HG02798 (cell line): ENCODE data around the gene CAB39.
"Not testable (repeated sequence)": the region's sequence is repeated elsewhere in the genome, so short reads cannot be mapped to it uniquely, and the experiment has no call there.

Experiments
- ATAC-seq: cut with Tn5 transposase; IDR thresholded peaks from one replicate; pipeline ENCODE4 v1.9.1; 2021; ENCODE audit warnings: mild to moderate bottlenecking; ENCODE audit not compliant: unreplicated experiment, poor library complexity

Gene CAB39

DNA sequence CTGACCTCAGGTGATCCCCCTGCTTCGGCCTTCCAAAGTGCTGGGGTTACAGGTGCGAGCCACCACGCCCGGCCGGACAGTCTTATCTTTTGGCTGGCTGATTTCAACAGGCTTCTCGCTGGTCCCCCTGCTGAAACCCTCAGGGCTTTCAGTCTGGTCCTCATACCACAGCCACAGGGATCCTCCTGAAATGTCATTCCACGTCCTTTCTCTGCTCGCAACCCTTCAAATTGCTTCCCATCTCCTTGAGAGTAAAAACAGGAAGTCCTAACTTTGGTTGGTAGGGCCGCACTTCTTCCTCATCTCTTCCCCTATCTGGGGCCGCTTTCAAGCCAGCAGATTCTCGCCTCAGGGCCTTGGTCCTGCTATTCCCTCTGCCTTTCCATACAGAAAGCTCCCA is 1.4 kb upstream of the CAB39 start:
- no peak for ATAC-seq

- ATAC-seq, result peak; percentile 11
Observed at GRCh38 chr2:230713331-230714135, 891 bp downstream of the CAB39 start.

DNA sequence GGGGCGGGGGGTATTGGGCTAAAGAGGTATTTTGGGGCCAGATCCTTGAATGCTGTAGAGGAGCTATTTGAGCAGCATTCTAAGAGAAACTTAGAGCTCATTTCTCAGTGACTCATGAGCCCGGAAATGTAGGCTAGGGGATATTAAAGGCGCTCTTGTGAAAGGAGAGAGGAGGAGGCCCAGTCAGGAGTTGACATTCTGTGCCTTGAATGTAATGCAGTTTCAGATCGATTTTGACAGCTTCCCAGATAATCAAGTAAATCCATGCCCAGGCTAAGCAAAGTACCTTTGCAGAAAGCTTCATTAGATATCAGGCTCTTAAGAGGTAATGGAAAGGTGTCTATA is 1.5 kb downstream of the CAB39 start:
- ATAC-seq, result no peak

DNA sequence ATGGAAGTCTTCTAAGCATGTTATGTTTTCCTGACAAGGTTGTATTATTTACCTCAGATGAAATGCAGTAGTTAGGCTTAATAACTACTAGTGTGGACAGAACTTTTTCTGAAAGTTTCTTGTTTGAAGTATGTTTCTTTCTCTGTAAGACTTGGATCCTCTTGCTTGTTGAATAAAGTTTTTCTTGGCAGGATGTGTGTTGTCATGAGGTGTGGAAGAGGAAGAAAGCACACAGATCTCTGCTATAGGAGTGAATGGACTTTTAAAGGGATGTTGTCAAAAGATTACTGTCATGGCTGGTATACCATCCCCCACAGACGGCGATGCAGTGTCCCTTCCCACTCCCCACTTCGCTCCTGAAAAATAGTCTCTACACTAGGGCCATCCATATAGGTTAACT is 2.6 kb downstream of the CAB39 start:
- ATAC-seq, result no peak

- ATAC-seq, result no peak
Observed at GRCh38 chr2:230716588-230716987, 3.9 kb downstream of the CAB39 start.

- no peak for ATAC-seq
Observed at GRCh38 chr2:230717600-230717999, 5.0 kb downstream of the CAB39 start.

GRCh38 chr2:230719340-230719739 is 6.7 kb downstream of the CAB39 start:
- ATAC-seq, result no peak

DNA sequence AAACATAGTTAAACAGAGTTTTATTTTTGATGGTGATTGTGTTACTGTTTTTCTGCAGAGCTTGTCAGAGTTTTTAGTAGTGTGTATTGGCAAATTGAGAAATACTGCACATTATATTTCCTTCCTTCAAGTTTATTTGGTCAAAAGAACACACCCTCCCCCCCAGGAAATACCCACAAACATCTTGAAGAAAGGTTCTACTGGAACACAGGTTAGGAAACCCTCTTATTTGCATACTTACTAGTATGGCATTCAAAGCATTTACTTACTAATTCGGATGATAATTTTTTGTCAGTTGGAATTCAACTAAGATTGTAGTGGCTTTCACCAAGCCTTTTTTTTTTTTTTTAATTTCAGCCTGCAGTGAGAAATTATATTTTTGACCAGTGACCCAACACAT is 9.1 kb downstream of the CAB39 start:
- ATAC-seq, result no peak

- ATAC-seq, result no peak
Observed at GRCh38 chr2:230722207-230722885, 9.7 kb downstream of the CAB39 start.

DNA sequence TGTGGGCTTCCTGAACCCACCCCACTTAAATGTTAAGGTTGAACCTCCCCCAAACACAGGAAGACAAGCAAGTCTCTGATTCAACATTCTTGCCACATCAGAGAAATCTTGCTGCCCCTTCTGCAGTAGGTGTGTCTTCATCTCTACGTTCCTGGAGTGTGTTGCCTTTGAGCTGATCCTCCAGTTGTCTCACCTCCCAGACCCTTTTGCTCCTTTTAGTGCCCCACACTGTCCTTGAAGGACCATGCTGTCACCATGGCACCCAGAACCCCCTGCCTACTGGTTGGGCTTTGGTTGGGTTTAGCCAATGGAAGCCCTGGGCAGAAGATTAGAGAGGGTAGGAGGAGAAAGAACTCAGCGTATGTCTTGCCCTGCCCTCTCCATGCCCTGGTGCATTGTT is 10.7 kb downstream of the CAB39 start:
- ATAC-seq, result no peak

DNA sequence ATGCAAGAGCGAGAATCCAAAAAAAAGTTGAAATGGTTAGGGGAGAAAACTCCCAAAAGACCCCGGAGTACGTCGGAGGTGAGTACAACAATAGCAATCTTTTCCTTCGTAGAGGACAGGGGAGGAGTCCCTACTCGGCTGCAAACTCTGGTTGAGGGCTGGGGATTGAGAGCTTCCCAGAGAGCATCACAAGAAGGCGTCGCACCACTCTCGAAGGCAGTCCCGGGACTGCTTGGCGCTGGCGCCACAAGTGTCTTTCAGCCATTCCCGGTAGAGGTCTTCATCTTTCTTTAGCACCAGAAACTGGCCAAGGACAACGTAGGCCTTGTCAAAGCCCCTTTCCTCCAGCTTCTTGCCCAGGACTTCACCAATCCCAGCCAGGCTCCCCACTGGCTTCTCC is 12.3 kb downstream of the CAB39 start:
- ATAC-seq, result not testable (repeated sequence)

DNA sequence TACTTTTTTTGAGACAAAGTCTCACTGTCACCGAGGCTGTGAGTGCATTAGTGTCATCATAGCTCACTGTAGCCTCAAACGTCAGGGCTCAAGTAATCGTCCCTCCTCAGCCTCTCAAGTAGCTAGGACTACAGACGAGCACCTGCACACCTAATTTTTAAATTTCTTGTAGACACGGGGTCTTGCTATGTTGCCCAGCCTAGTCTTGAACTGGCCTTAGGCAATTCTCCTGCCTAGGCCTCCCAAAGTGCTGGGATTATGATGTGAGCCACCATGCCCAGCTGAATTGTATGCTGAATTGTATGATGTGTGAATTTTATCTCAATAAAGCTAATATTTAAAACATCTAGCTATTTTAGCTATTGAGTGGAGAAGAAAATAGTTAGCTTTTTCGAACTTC is 18.9 kb downstream of the CAB39 start:
- no peak for ATAC-seq

DNA sequence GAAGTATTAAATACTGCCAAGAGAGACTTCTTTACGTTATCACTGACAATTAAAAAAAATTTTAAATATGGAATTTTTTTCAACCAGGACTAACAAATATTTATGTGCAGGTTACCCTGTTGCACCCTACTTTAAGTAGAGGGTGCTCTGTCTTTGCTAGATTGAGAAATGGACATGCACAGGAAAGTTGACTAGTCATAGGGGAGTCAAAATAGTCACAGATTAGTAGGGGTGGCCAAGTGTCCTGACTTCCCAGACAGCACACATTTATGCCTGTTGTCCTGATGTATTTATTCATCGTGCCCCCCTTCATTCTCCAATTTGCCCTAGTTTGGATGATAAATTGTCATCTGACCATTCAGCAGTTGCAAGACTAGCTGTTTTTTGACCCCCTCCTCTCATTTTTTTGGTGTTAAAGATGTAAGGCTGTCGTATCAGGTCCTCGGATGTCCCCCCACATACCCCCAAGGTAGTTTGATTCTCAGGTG is 20.3 kb downstream of the CAB39 start:
- ATAC-seq, result no peak

GRCh38 chr2:230734247-230735175 is 21.9 kb downstream of the CAB39 start:
- no peak for ATAC-seq

DNA sequence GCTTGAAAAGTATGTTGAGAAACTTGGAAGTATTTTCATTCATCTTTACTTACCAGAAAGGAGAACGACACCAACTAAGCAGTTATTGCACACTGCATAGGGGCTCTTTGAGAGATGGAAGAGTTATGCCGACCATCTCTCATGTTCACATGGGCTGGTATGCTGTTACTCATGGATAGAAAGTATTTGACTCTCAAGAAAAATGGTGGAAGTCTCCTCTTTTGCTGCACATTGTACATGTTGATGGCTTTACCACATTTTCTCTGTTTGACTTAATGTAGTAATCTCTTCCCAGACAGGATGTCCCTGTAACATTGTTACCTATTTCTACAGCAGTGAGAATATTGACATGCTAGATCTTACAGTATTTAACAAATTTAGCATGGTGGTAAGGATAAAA is 23.2 kb downstream of the CAB39 start:
- ATAC-seq, result no peak

DNA sequence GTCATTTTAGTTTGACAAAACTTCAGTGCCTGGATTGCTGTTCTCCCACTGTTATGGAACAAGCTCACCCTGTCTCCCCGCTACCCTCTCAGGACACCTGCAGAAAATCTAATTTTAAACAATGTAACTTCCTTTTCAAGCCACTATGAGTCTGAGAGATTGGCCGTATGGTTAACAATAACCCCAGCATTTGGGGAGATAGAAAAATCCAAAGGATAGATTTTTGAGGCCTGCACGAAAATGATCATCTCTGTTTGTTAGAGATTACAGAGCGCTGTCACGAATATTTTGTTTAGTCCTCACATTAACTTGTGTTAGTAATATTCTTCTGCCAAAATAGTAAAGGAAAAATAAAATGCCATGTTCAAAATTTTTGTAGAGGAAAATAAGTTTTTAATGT is 24.7 kb downstream of the CAB39 start:
- no peak for ATAC-seq

DNA sequence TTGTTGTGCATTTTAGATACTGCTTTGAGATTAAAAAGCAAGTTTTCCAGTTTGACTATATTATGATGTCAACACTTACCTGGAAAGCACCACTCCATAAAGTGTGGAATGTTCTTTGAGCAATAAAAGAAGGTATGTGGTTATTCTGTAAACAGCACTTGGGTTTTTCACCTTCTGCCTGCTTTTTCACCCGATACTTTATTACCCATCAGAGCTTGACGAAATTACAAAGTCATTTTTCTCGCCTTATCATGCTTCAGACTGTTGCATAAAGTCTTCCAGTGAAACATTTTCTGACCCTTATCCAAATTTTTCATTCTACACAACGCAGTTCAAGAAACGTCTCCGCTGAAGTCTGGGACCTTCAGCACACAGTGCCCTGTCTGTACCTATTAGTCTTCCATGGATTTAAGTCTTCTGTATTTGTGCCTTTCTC is 25.2 kb downstream of the CAB39 start:
- no peak for ATAC-seq

- ATAC-seq, result no peak
Observed at GRCh38 chr2:230738391-230738811, 25.8 kb downstream of the CAB39 start.

DNA sequence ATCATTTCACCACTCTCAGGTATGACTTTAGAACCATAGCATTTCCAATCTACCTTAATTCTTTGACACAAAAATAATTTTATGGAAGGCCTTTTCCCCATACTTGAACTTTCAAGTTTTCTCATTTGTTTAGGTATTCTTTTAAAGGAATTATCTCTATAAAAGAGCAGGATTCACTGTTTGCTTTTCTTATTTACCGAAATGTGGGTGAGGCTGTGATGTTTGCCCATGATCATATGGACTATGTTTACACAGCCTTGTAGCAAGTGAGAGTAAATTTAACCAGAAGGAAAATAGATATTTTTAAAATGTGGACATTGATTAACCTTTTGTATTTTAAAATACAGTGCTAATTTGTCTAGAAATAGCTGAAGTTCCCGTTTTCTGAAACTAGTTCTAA is 26.3 kb downstream of the CAB39 start:
- no peak for ATAC-seq

GRCh38 chr2:230739961-230740360 is 27.3 kb downstream of the CAB39 start:
- no peak for ATAC-seq

DNA sequence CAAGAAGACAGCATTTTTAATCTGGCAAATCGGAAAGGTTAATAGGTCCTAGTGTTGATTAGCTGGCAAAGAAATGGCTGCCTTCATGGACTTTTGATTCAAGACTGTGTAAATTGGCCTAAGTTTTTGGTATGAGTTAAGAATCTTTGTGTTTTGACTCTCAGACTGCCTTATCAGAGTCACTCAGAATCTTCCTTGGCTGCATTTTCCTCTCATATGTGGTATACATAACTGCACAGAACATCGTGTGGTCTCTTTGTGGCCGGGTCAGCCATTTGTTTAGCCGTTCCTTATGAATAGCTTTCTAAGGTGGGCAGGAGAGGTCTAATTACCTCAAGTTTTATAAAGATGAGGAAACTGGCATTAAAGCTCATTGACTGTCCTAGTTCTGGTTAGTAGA is 30.1 kb downstream of the CAB39 start:
- no peak for ATAC-seq
